Muscle layer of colon (tissue), 2 donors: Measurements from ENCODE around the gene KRTAP4-5.
"Not testable (repeated sequence)": the region's sequence is repeated elsewhere in the genome, so short reads cannot be mapped to it uniquely, and the experiment has no call there.

Experiments used
- H3K27ac ChIP-seq: one replicate; pipeline ENCODE4 v1.7.0; 2013; ENCODE audit warnings: low read depth, mild to moderate bottlenecking, low read length, moderate library complexity
- H3K27me3 ChIP-seq, 2 donors: one replicate each; pipeline ENCODE4 v1.7.0; 2013; ENCODE audit warnings: low read length in 2 of 2, mild to moderate bottlenecking in 2 of 2; ENCODE audit not compliant: insufficient read depth in 2 of 2, control insufficient read depth in 1 of 2
- H3K36me3 ChIP-seq: one replicate; pipeline ENCODE4 v1.7.0; 2013; ENCODE audit warnings: mild to moderate bottlenecking, low read length; ENCODE audit not compliant: insufficient read depth
- H3K4me1 ChIP-seq: one replicate; pipeline ENCODE4 v1.7.0; 2013; ENCODE audit warnings: mild to moderate bottlenecking, low read length; ENCODE audit not compliant: insufficient read depth
- H3K4me3 ChIP-seq, 2 donors: one replicate each; pipeline ENCODE4 v1.7.0; 2013; ENCODE audit warnings: low read length in 2 of 2, low read depth in 1 of 2, mild to moderate bottlenecking in 1 of 2, moderate library complexity in 1 of 2
- H3K9ac ChIP-seq: one replicate; pipeline ENCODE4 v1.7.0; 2013; ENCODE audit warnings: low read length
- H3K9me3 ChIP-seq: one replicate; pipeline ENCODE4 v1.7.0; 2013; ENCODE audit warnings: mild to moderate bottlenecking, low read length
- donor health status: abdominal sarcoma.
- donor health status: Adenocarcinoma of cecum.

Gene KRTAP4-5

GRCh38 chr17:41171886-41172285, 22.3 kb upstream of the KRTAP4-5 start:
- Histone ChIP-seq H3K27me3 (no peaks in the 10 kb centered on the region), H3K36me3 (no peaks in the 10 kb centered on the region), H3K9ac (no peak overlapping the region), H3K4me1 (no peaks in the 10 kb centered on the region), H3K27ac (no peak overlapping the region), H3K4me3 (no peak overlapping the region), H3K9me3 (no peaks in the 10 kb centered on the region)

- H3K4me1 ChIP-seq, result no peaks in the 10 kb centered on the region
- no peaks in the 10 kb centered on the region for H3K27me3 ChIP-seq
- no peak within 1 kb of the TSS for H3K4me3 ChIP-seq
- H3K27ac ChIP-seq, result no peak within 1 kb of the TSS
- no peaks in the 10 kb centered on the region for H3K36me3 ChIP-seq
- H3K9ac ChIP-seq, result no peak within 1 kb of the TSS
- no peaks in the 10 kb centered on the region for H3K9me3 ChIP-seq
Measured at GRCh38 chr17:41168121-41168520, 18.5 kb upstream of the KRTAP4-5 start, which contains the start of gene KRTAP4-3. Gene KRTAP4-3 (minus strand): TSS chr17:41168221. CDS start chr17:41168172, 49 bp downstream.

GRCh38 chr17:41167561-41167960, 17.9 kb upstream of the KRTAP4-5 start:
- Histone ChIP-seq H3K27me3 (no peaks in the 10 kb centered on the region), H3K27ac (no peak overlapping the region), H3K36me3 (no peaks in the 10 kb centered on the region), H3K9ac (no peak overlapping the region), H3K9me3 (no peaks in the 10 kb centered on the region), H3K4me1 (no peaks in the 10 kb centered on the region), H3K4me3 (no peak overlapping the region)

- H3K9me3 ChIP-seq, result no peaks in the 10 kb centered on the region
- no peaks in the 10 kb centered on the region for H3K4me1 ChIP-seq
- no peaks in the 10 kb centered on the region for H3K36me3 ChIP-seq
- no peak overlapping the region for H3K27ac ChIP-seq
- H3K27me3 ChIP-seq, result no peaks in the 10 kb centered on the region
- no peak overlapping the region for H3K4me3 ChIP-seq
- no peak overlapping the region for H3K9ac ChIP-seq
Measured at GRCh38 chr17:41163828-41164227, 14.2 kb upstream of the KRTAP4-5 start.

DNA sequence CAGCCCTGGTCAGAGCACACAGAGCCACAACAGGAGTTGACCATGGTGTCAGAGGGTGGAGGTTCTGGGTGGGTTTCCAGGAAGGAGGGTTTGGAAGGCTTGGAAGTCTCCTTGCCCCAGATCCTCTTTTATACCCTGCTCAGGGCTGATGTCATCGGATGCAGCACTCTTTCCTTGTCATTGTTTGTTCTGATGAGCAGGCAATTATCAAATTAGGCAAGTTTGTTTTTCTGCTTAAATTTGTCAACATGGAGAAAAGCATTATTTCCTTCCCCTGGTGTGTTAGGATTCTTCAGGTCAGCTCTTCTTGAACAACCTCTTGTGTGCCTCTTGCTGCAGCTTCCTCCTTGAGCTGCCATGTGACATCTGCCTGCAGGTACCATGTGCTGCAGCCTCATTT, 11.0 kb upstream of the KRTAP4-5 start, which contains the start of gene KRTAP4-4:
Gene KRTAP4-4, minus strand, starts transcription at position 101 of the 400 bp plus-strand sequence. Its CDS starts 57 bp downstream, at position 44.
- H3K9ac ChIP-seq, result no peak within 1 kb of the TSS
- no peaks in the 10 kb centered on the region for H3K36me3 ChIP-seq
- H3K27me3 ChIP-seq, result no peaks in the 10 kb centered on the region
- no peak within 1 kb of the TSS for H3K4me3 ChIP-seq
- no peaks in the 10 kb centered on the region for H3K9me3 ChIP-seq
- H3K27ac ChIP-seq, result no peak within 1 kb of the TSS
- no peaks in the 10 kb centered on the region for H3K4me1 ChIP-seq

DNA sequence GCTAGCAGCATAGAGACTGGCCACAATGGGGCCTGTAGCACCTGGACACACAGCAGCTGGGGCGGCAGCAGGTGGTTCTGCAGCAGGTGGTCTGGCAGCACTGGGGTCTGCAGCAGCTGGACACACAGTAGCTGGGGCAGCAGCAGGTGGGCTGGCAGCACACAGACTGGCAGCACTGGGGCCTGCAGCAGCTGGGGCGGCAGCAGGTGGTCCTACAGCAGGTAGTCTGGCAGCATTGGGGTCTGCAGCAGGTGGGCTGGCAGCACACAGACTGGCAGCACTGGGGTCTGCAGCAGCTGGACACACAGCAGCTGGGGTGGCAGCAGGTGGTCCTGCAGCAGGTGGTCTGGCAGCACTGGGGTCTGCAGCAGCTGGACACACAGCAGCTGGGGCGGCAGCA, 10.6 kb upstream of the KRTAP4-5 start:
- not testable (repeated sequence) for H3K9me3 ChIP-seq, H3K36me3 ChIP-seq, H3K9ac ChIP-seq, H3K27me3 ChIP-seq, H3K27ac ChIP-seq, H3K4me3 ChIP-seq, H3K4me1 ChIP-seq

- Histone ChIP-seq H3K9ac (no peak overlapping the region), H3K4me3 (no peak overlapping the region), H3K4me1 (no peaks in the 10 kb centered on the region), H3K27me3 (no peaks in the 10 kb centered on the region), H3K27ac (no peak overlapping the region), H3K36me3 (no peaks in the 10 kb centered on the region), H3K9me3 (no peaks in the 10 kb centered on the region)
Measured at GRCh38 chr17:41153856-41154255, 4.2 kb upstream of the KRTAP4-5 start.

- no peaks in the 10 kb centered on the region for H3K36me3 ChIP-seq
- H3K27me3 ChIP-seq, result no peaks in the 10 kb centered on the region
- no peak overlapping the region for H3K4me3 ChIP-seq
- H3K9ac ChIP-seq, result no peak overlapping the region
- H3K9me3 ChIP-seq, result no peaks in the 10 kb centered on the region
- no peak overlapping the region for H3K27ac ChIP-seq
- no peaks in the 10 kb centered on the region for H3K4me1 ChIP-seq
Measured at GRCh38 chr17:41151525-41151924, 1.9 kb upstream of the KRTAP4-5 start.

DNA sequence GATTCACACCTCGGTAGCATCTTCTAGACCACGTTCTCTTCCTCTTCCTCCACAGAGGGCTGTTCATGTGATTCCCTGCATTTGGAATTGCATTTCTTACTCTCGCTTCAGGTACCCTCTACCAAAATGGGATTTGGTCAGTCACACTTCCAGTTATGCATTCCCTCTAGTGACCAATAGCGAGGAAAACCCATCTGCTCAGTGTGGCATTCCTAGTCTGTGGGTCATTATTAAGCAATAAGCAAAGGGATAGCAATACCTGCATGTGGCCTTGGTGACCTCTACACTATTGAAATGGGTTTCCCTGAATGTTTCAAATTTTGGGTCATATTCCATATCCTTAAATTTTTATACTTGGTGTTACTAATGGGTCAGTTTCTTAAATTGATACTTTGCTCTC, 401 bp upstream of the KRTAP4-5 start:
- no peaks in the 10 kb centered on the region for H3K36me3 ChIP-seq
- no peaks in the 10 kb centered on the region for H3K4me1 ChIP-seq
- H3K27ac ChIP-seq, result no peak overlapping the region
- no peak overlapping the region for H3K9ac ChIP-seq
- H3K4me3 ChIP-seq, result no peak overlapping the region
- H3K9me3 ChIP-seq, result no peaks in the 10 kb centered on the region
- no peaks in the 10 kb centered on the region for H3K27me3 ChIP-seq

DNA sequence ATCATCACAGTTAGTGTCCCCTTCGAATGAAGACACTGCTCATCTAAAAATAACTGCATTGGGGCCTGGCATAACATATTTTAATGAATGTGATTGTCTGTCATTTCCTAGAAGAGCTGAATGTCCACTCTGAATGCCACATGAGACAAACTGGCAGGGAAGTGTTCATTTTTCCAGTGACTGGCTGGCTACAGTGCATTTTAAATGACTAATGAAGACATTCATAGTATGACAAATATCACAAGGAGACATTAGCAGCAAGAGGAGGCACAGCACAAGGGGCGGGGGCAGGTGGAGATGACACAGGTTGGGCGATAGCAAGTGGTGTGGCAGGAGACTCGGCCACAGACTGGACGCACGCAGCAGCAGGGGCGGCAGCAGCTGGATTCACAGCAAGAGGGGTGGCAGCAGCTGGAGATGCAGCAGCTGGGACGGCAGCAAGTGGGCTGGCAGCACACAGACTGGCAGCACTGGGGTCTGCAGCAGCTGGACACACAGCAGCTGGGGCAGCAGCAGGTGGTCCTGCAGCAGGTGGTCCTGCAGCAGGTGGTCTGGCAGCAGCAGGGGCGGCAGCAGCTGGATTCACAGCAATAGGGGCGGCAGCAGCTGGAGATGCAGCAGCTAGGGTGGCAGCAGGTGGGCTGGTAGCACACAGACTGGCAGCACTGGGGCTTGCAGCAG, 514 bp downstream of the KRTAP4-5 start:
- H3K27me3 ChIP-seq, H3K27ac ChIP-seq, H3K4me1 ChIP-seq, H3K4me3 ChIP-seq, H3K9me3 ChIP-seq, H3K9ac ChIP-seq, H3K36me3 ChIP-seq: not testable (repeated sequence)

DNA sequence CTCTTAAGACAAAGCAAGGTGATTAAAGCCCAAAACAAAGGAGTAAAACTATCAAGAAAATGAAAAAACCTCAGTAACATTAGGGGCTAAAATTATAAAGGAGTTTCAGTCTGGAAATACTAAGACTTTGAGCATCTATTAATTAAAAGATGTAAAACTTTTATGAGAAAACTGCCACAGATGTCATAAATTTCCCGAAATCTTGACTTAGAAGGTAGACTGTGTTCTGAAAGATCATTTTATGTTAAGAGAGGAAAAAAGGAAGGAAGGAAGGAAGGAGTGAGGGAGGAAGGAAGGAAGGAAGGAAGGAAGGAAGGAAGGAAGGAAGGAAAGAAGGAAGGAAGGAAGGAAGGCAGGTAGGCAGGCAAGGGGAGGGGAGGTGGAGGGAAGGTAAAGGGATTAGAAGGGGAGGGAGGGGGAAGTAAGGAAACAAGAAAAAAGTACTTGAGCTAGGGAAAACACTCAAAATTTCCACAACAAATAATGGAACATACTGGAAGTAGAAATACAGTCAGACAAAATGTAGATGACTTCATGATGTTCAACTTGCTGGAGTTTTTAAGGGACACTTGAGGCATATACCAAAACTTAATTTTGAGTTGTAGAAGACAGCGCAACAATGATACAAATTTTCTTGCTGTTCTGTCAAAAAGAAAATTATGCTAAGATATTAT, 2.0 kb downstream of the KRTAP4-5 start:
- Histone ChIP-seq H3K36me3 (no peaks in the 10 kb centered on the region), H3K4me1 (no peaks in the 10 kb centered on the region), H3K9ac (no peak overlapping the region), H3K9me3 (no peaks in the 10 kb centered on the region), H3K4me3 (no peak overlapping the region), H3K27ac (no peak overlapping the region), H3K27me3 (no peaks in the 10 kb centered on the region)

- no peaks in the 10 kb centered on the region for H3K4me1 ChIP-seq
- no peak overlapping the region for H3K4me3 ChIP-seq
- H3K27ac ChIP-seq, result no peak overlapping the region
- no peaks in the 10 kb centered on the region for H3K36me3 ChIP-seq
- H3K27me3 ChIP-seq, result no peaks in the 10 kb centered on the region
- no peaks in the 10 kb centered on the region for H3K9me3 ChIP-seq
- no peak overlapping the region for H3K9ac ChIP-seq
Measured at GRCh38 chr17:41145261-41145660, 4.4 kb downstream of the KRTAP4-5 start.
